ENCODE data around the gene MARCHF4.

DNA sequence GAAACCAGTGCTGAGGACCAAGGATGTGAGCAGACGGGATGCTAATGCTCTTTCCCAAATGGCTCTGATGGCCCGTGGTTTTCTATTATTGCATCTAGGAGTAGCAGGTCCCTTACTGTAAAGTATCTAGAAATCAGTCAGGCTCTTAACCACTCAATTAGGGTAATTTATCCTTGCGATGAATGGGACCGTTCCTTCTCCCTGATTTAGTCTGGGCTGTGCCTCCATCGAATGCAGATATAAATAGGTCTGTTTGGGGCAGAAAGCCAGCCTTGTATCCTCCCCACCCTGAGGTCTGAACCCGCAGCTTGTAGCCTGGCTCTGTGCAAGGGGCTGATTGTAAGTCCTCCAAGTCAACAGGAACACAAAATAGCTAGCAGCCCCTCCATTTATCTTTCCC is 30.5 kb upstream of the MARCHF4 start:
- TF ChIP-seq, protein P1, sequence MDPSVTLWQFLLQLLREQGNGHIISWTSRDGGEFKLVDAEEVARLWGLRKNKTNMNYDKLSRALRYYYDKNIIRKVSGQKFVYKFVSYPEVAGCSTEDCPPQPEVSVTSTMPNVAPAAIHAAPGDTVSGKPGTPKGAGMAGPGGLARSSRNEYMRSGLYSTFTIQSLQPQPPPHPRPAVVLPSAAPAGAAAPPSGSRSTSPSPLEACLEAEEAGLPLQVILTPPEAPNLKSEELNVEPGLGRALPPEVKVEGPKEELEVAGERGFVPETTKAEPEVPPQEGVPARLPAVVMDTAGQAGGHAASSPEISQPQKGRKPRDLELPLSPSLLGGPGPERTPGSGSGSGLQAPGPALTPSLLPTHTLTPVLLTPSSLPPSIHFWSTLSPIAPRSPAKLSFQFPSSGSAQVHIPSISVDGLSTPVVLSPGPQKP (IDR thresholded peaks at IDR 0.05; ENCODE audit: borderline replicate concordance, low read depth, low read length) = no peak
- TF ChIP-seq, protein P2, sequence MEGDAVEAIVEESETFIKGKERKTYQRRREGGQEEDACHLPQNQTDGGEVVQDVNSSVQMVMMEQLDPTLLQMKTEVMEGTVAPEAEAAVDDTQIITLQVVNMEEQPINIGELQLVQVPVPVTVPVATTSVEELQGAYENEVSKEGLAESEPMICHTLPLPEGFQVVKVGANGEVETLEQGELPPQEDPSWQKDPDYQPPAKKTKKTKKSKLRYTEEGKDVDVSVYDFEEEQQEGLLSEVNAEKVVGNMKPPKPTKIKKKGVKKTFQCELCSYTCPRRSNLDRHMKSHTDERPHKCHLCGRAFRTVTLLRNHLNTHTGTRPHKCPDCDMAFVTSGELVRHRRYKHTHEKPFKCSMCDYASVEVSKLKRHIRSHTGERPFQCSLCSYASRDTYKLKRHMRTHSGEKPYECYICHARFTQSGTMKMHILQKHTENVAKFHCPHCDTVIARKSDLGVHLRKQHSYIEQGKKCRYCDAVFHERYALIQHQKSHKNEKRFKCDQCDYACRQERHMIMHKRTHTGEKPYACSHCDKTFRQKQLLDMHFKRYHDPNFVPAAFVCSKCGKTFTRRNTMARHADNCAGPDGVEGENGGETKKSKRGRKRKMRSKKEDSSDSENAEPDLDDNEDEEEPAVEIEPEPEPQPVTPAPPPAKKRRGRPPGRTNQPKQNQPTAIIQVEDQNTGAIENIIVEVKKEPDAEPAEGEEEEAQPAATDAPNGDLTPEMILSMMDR (conservative IDR thresholded peaks at IDR 0.05; ENCODE audit: low read depth, low read length) = no peak
- TF ChIP-seq SMC3 (IDR thresholded peaks at IDR 0.05; ENCODE audit: low read depth, low read length) (no peak), MAFK (IDR thresholded peaks at IDR 0.05; ENCODE audit: low read depth, low read length) (no peak), RCOR1 (IDR thresholded peaks at IDR 0.05; ENCODE audit: insufficient replicate concordance, low read length) (no peak), CHD1 (IDR thresholded peaks at IDR 0.05; ENCODE audit: low read depth, low read length) (no peak)

Data from IMR-90 (cell line).